ENCODE measurements around the gene TXNDC16. TPM values are rescaled to one million over a fixed set of nuclear protein-coding genes. Genes with fewer than 3 reads are reported as not detected.

Gene TXNDC16
- total RNA-seq, 1 donor from 2014 or later: 22.6 TPM

- no peaks in the 10 kb centered on the region for H4K20me1 ChIP-seq (ENCODE audit: low read depth)
- Mint-ChIP-seq H3K4me1 (peaks cover 26% of the 10 kb centered on the region), H3K27me3 (ENCODE audit: insufficient read depth, low read depth) (no peaks in the 10 kb centered on the region), H3K4me3 (peak overlapping the region; percentile 89), H3K36me3 (no peaks in the 10 kb centered on the region), H3K27ac (no peak overlapping the region), H3K9me3 (no peaks in the 10 kb centered on the region)
- no peak overlapping the region for H3K9ac ChIP-seq
- H3K79me2 ChIP-seq (ENCODE audit: low read depth): peaks cover 48% of the 10 kb centered on the region
- no peaks in the 10 kb centered on the region for H3K27me3 ChIP-seq
- no peaks in the 10 kb centered on the region for H3K36me3 ChIP-seq
- no peak overlapping the region for H3K27ac ChIP-seq
- TF ChIP-seq EZH2phosphoT487 (IDR thresholded peaks at IDR 0.05): no peak
- TF ChIP-seq CTCF (IDR thresholded peaks at IDR 0.05): no peak
- no peak for TF ChIP-seq EZH2 (IDR thresholded peaks at IDR 0.05)
- peaks cover 18% of the 10 kb centered on the region for H3K4me1 ChIP-seq
- H3K9me3 ChIP-seq (ENCODE audit: low read depth): no peaks in the 10 kb centered on the region
- no peak overlapping the region for H3K4me3 ChIP-seq
- H3F3A ChIP-seq (ENCODE audit: low read depth): peaks cover 25% of the 10 kb centered on the region
- no peak overlapping the region for H2AFZ ChIP-seq (replicated peaks)
- DNase-seq (ENCODE audit: low spot score): no peak
- peak overlapping the region; percentile 88 for H3K4me2 ChIP-seq
Measured at GRCh38 chr14:52550661-52551060, 1.6 kb downstream of the TXNDC16 start.

GRCh38 chr14:52547526-52547925 is 4.8 kb downstream of the TXNDC16 start:
- no peak overlapping the region for H2AFZ ChIP-seq (replicated peaks)
- no peak for TF ChIP-seq EZH2phosphoT487 (IDR thresholded peaks at IDR 0.05)
- no peak for TF ChIP-seq EZH2 (IDR thresholded peaks at IDR 0.05)
- TF ChIP-seq CTCF (IDR thresholded peaks at IDR 0.05): no peak

GRCh38 chr14:52547027-52547426 is 5.3 kb downstream of the TXNDC16 start:
- Histone ChIP-seq H3K9me3 (ENCODE audit: low read depth) (no peaks in the 10 kb centered on the region), H3K79me2 (ENCODE audit: low read depth) (peaks cover 26% of the 10 kb centered on the region), H3F3A (ENCODE audit: low read depth) (peaks cover 17% of the 10 kb centered on the region), H3K9ac (no peak overlapping the region), H2AFZ (replicated peaks) (no peak overlapping the region), H4K20me1 (ENCODE audit: low read depth) (no peaks in the 10 kb centered on the region), H3K4me1 (peaks cover 6% of the 10 kb centered on the region), H3K27me3 (no peaks in the 10 kb centered on the region), H3K4me2 (no peak overlapping the region), H3K36me3 (peaks cover 6% of the 10 kb centered on the region), H3K27ac (no peak overlapping the region), H3K4me3 (no peak overlapping the region)
- Mint-ChIP-seq H3K4me3 (no peak overlapping the region), H3K27me3 (ENCODE audit: insufficient read depth, low read depth) (no peaks in the 10 kb centered on the region), H3K4me1 (peaks cover 20% of the 10 kb centered on the region), H3K9me3 (no peaks in the 10 kb centered on the region), H3K27ac (no peak overlapping the region), H3K36me3 (no peaks in the 10 kb centered on the region)
- DNase-seq (ENCODE audit: low spot score): no peak
- TF ChIP-seq CTCF (IDR thresholded peaks at IDR 0.05) (no peak), EZH2 (IDR thresholded peaks at IDR 0.05) (no peak), EZH2phosphoT487 (IDR thresholded peaks at IDR 0.05) (no peak)

More at GRCh38 chr14:52547526-52547925, 4.8 kb downstream of the TXNDC16 start:
- Mint-ChIP-seq H3K36me3 (no peaks in the 10 kb centered on the region), H3K27me3 (ENCODE audit: insufficient read depth, low read depth) (no peaks in the 10 kb centered on the region), H3K4me3 (no peak overlapping the region), H3K27ac (peak overlapping the region; percentile 22), H3K9me3 (no peaks in the 10 kb centered on the region), H3K4me1 (peaks cover 20% of the 10 kb centered on the region)
- Histone ChIP-seq H3K9me3 (ENCODE audit: low read depth) (no peaks in the 10 kb centered on the region), H3K79me2 (ENCODE audit: low read depth) (peaks cover 26% of the 10 kb centered on the region), H3K27ac (no peak overlapping the region), H3K27me3 (no peaks in the 10 kb centered on the region), H3K4me1 (peaks cover 6% of the 10 kb centered on the region), H4K20me1 (ENCODE audit: low read depth) (no peaks in the 10 kb centered on the region), H3K9ac (no peak overlapping the region), H3F3A (ENCODE audit: low read depth) (peaks cover 21% of the 10 kb centered on the region), H3K36me3 (peaks cover under 1% of the 10 kb centered on the region), H3K4me2 (no peak overlapping the region), H3K4me3 (no peak overlapping the region)
- no peak for DNase-seq (ENCODE audit: low spot score)

Data from neural progenitor cell (in vitro differentiated cells).